Measurements from ENCODE around the gene IL4I1. TPM values are rescaled to one million over a fixed set of nuclear protein-coding genes. Genes with fewer than 3 reads are reported as not detected.
"Not testable (repeated sequence)": the region's sequence is repeated elsewhere in the genome, so short reads cannot be mapped to it uniquely, and the experiment has no call there.

Gene IL4I1
- 0.35 and 0.83 TPM in 2 replicates for total RNA-seq
- 0.32 TPM for polyA plus RNA-seq (2012)

GRCh38 chr19:49896863-49897621 is at the start of gene IL4I1:
TSS of gene IL4I1 (minus strand) at chr19:49896887. CDS start at chr19:49896160, 727 bp downstream.
- peak; percentile 61 for DNase-seq (ENCODE audit: low read depth)

GRCh38 chr19:49946415-49946814 is 49.7 kb upstream of the IL4I1 start:
- no peak for DNase-seq (ENCODE audit: low read depth)

- not testable (repeated sequence) for DNase-seq (ENCODE audit: low read depth)
Measured at GRCh38 chr19:49944567-49944966, 47.9 kb upstream of the IL4I1 start.

- no peak for DNase-seq (ENCODE audit: low read depth)
Measured at GRCh38 chr19:49940482-49940791, 43.8 kb upstream of the IL4I1 start.

GRCh38 chr19:49939721-49940481 is 43.2 kb upstream of the IL4I1 start:
- no peak for DNase-seq (ENCODE audit: low read depth)

- DNase-seq (ENCODE audit: low read depth) = no peak
Measured at GRCh38 chr19:49938662-49939061, 42.0 kb upstream of the IL4I1 start.

GRCh38 chr19:49937750-49938381 is 41.2 kb upstream of the IL4I1 start:
- DNase-seq (ENCODE audit: low read depth) = peak; percentile 72

GRCh38 chr19:49936549-49936948 is 39.9 kb upstream of the IL4I1 start:
- no peak for DNase-seq (ENCODE audit: low read depth)

- no peak for DNase-seq (ENCODE audit: low read depth)
Measured at GRCh38 chr19:49933643-49934042, 37.0 kb upstream of the IL4I1 start.

- DNase-seq (ENCODE audit: low read depth) = no peak
Measured at GRCh38 chr19:49932731-49933131, 36.0 kb upstream of the IL4I1 start.

GRCh38 chr19:49932041-49932451 is 35.4 kb upstream of the IL4I1 start:
- no peak for DNase-seq (ENCODE audit: low read depth)

- no peak for DNase-seq (ENCODE audit: low read depth)
Measured at GRCh38 chr19:49931293-49932040, 34.8 kb upstream of the IL4I1 start.

- no peak for DNase-seq (ENCODE audit: low read depth)
Measured at GRCh38 chr19:49930483-49931011, 33.9 kb upstream of the IL4I1 start.

- peak; percentile 95 for DNase-seq (ENCODE audit: low read depth)
Measured at GRCh38 chr19:49929611-49930482, 33.2 kb upstream of the IL4I1 start.

- DNase-seq (ENCODE audit: low read depth) = peak; percentile 91
Measured at GRCh38 chr19:49929121-49929610, 32.5 kb upstream of the IL4I1 start, which contains the start of the genes ATF5 and NUP62. TSS of gene ATF5 (plus strand) at chr19:49929205. CDS start at chr19:49930851, 1,646 bp downstream. TSS of gene NUP62 (minus strand) at chr19:49929504. CDS start at chr19:49909807, 19,697 bp downstream.

GRCh38 chr19:49927526-49928264 is 31.0 kb upstream of the IL4I1 start:
- peak; percentile 68 for DNase-seq (ENCODE audit: low read depth)

- DNase-seq (ENCODE audit: low read depth) = no peak
Measured at GRCh38 chr19:49926515-49926914, 29.8 kb upstream of the IL4I1 start.

GRCh38 chr19:49925486-49925885 is 28.8 kb upstream of the IL4I1 start:
- DNase-seq (ENCODE audit: low read depth) = peak; percentile 32

GRCh38 chr19:49924881-49925210 is 28.2 kb upstream of the IL4I1 start:
- DNase-seq (ENCODE audit: low read depth) = not testable (repeated sequence)

All from myocyte (in vitro differentiated cells).